ENCODE measurements around the gene PDZK1.

PDZK1 gene

GRCh38 chr1:145705622-145706021 lies 1.5 kb downstream of the PDZK1 start:
- Histone ChIP-seq H3K36me3 (ENCODE audit: insufficient read depth, insufficient read length, low read length) (no peaks in the 10 kb centered on the region), H3K4me3 (ENCODE audit: insufficient read length, low read depth) (no peak overlapping the region), H3K9ac (ENCODE audit: insufficient read length, low read depth) (no peak overlapping the region), H3K4me1 (ENCODE audit: insufficient read depth, insufficient read length) (peaks cover 10% of the 10 kb centered on the region), H3K9me3 (ENCODE audit: insufficient read depth, low read length) (no peaks in the 10 kb centered on the region), H3K27me3 (ENCODE audit: insufficient read depth, insufficient read length) (no peaks in the 10 kb centered on the region)
- TF ChIP-seq YY1 (IDR thresholded peaks at IDR 0.05; ENCODE audit: insufficient read depth, insufficient read length) (no peak), SUZ12 (IDR thresholded peaks at IDR 0.05; ENCODE audit: extremely low read depth, insufficient read depth, insufficient read length) (no peak), ZNF274 (IDR thresholded peaks at IDR 0.05; ENCODE audit: low read depth, low read length) (no peak)
- DNase-seq (ENCODE audit: low read depth, low spot score), result no peak

GRCh38 chr1:145702826-145703225 lies 4.3 kb downstream of the PDZK1 start:
- Histone ChIP-seq H3K27me3 (ENCODE audit: insufficient read depth, insufficient read length) (peaks cover 4% of the 10 kb centered on the region), H3K4me3 (ENCODE audit: insufficient read length, low read depth) (no peak overlapping the region), H3K36me3 (ENCODE audit: insufficient read depth, insufficient read length, low read length) (no peaks in the 10 kb centered on the region), H3K9ac (ENCODE audit: insufficient read length, low read depth) (no peak overlapping the region), H3K4me1 (ENCODE audit: insufficient read depth, insufficient read length) (peaks cover 7% of the 10 kb centered on the region), H3K9me3 (ENCODE audit: insufficient read depth, low read length) (no peaks in the 10 kb centered on the region)
- no peak for TF ChIP-seq YY1 (IDR thresholded peaks at IDR 0.05; ENCODE audit: insufficient read depth, insufficient read length)
- TF ChIP-seq SUZ12 (IDR thresholded peaks at IDR 0.05; ENCODE audit: extremely low read depth, insufficient read depth, insufficient read length), result no peak
- no peak for TF ChIP-seq ZNF274 (IDR thresholded peaks at IDR 0.05; ENCODE audit: low read depth, low read length)
- DNase-seq (ENCODE audit: low read depth, low spot score), result no peak

GRCh38 chr1:145702052-145702451 lies 5.1 kb downstream of the PDZK1 start:
- peaks cover under 1% of the 10 kb centered on the region for H3K4me1 ChIP-seq (ENCODE audit: insufficient read depth, insufficient read length)
- H3K36me3 ChIP-seq (ENCODE audit: insufficient read depth, insufficient read length, low read length), result no peaks in the 10 kb centered on the region
- no peak for TF ChIP-seq SUZ12 (IDR thresholded peaks at IDR 0.05; ENCODE audit: extremely low read depth, insufficient read depth, insufficient read length)
- TF ChIP-seq ZNF274 (IDR thresholded peaks at IDR 0.05; ENCODE audit: low read depth, low read length), result no peak
- TF ChIP-seq YY1 (IDR thresholded peaks at IDR 0.05; ENCODE audit: insufficient read depth, insufficient read length), result no peak
- no peak for DNase-seq (ENCODE audit: low read depth, low spot score)
- no peak overlapping the region for H3K9ac ChIP-seq (ENCODE audit: insufficient read length, low read depth)
- H3K4me3 ChIP-seq (ENCODE audit: insufficient read length, low read depth), result no peak overlapping the region
- H3K9me3 ChIP-seq (ENCODE audit: insufficient read depth, low read length), result no peaks in the 10 kb centered on the region
- peaks cover 4% of the 10 kb centered on the region for H3K27me3 ChIP-seq (ENCODE audit: insufficient read depth, insufficient read length)

- no peak for TF ChIP-seq YY1 (IDR thresholded peaks at IDR 0.05; ENCODE audit: insufficient read depth, insufficient read length)
- no peak for TF ChIP-seq ZNF274 (IDR thresholded peaks at IDR 0.05; ENCODE audit: low read depth, low read length)
- no peak for TF ChIP-seq SUZ12 (IDR thresholded peaks at IDR 0.05; ENCODE audit: extremely low read depth, insufficient read depth, insufficient read length)
- Histone ChIP-seq H3K4me3 (ENCODE audit: insufficient read length, low read depth) (no peak overlapping the region), H3K27me3 (ENCODE audit: insufficient read depth, insufficient read length) (peaks cover 4% of the 10 kb centered on the region), H3K9ac (ENCODE audit: insufficient read length, low read depth) (no peak overlapping the region), H3K4me1 (ENCODE audit: insufficient read depth, insufficient read length) (no peaks in the 10 kb centered on the region), H3K36me3 (ENCODE audit: insufficient read depth, insufficient read length, low read length) (no peaks in the 10 kb centered on the region), H3K9me3 (ENCODE audit: insufficient read depth, low read length) (no peaks in the 10 kb centered on the region)
- DNase-seq (ENCODE audit: low read depth, low spot score), result no peak
Observed at GRCh38 chr1:145701306-145701862, 5.8 kb downstream of the PDZK1 start.

GRCh38 chr1:145696630-145696960 lies 10.6 kb downstream of the PDZK1 start:
- H3K9me3 ChIP-seq (ENCODE audit: insufficient read depth, low read length), result no peaks in the 10 kb centered on the region
- no peaks in the 10 kb centered on the region for H3K4me1 ChIP-seq (ENCODE audit: insufficient read depth, insufficient read length)
- TF ChIP-seq YY1 (IDR thresholded peaks at IDR 0.05; ENCODE audit: insufficient read depth, insufficient read length) (no peak), SUZ12 (IDR thresholded peaks at IDR 0.05; ENCODE audit: extremely low read depth, insufficient read depth, insufficient read length) (no peak), ZNF274 (IDR thresholded peaks at IDR 0.05; ENCODE audit: low read depth, low read length) (no peak)
- peaks cover 7% of the 10 kb centered on the region for H3K27me3 ChIP-seq (ENCODE audit: insufficient read depth, insufficient read length)
- H3K9ac ChIP-seq (ENCODE audit: insufficient read length, low read depth), result no peak overlapping the region
- H3K4me3 ChIP-seq (ENCODE audit: insufficient read length, low read depth), result no peak overlapping the region
- no peaks in the 10 kb centered on the region for H3K36me3 ChIP-seq (ENCODE audit: insufficient read depth, insufficient read length, low read length)
- DNase-seq (ENCODE audit: low read depth, low spot score), result no peak

GRCh38 chr1:145695821-145696629 lies 11.1 kb downstream of the PDZK1 start:
- Histone ChIP-seq H3K4me3 (ENCODE audit: insufficient read length, low read depth) (no peak overlapping the region), H3K9ac (ENCODE audit: insufficient read length, low read depth) (no peak overlapping the region), H3K9me3 (ENCODE audit: insufficient read depth, low read length) (no peaks in the 10 kb centered on the region), H3K27me3 (ENCODE audit: insufficient read depth, insufficient read length) (peaks cover 7% of the 10 kb centered on the region), H3K4me1 (ENCODE audit: insufficient read depth, insufficient read length) (no peaks in the 10 kb centered on the region), H3K36me3 (ENCODE audit: insufficient read depth, insufficient read length, low read length) (no peaks in the 10 kb centered on the region)
- no peak for DNase-seq (ENCODE audit: low read depth, low spot score)
- TF ChIP-seq ZNF274 (IDR thresholded peaks at IDR 0.05; ENCODE audit: low read depth, low read length) (no peak), SUZ12 (IDR thresholded peaks at IDR 0.05; ENCODE audit: extremely low read depth, insufficient read depth, insufficient read length) (no peak), YY1 (IDR thresholded peaks at IDR 0.05; ENCODE audit: insufficient read depth, insufficient read length) (no peak)

GRCh38 chr1:145692785-145693443 lies 14.3 kb downstream of the PDZK1 start:
- no peaks in the 10 kb centered on the region for H3K36me3 ChIP-seq (ENCODE audit: insufficient read depth, insufficient read length, low read length)
- DNase-seq (ENCODE audit: low read depth, low spot score), result no peak
- no peaks in the 10 kb centered on the region for H3K4me1 ChIP-seq (ENCODE audit: insufficient read depth, insufficient read length)
- peaks cover 4% of the 10 kb centered on the region for H3K27me3 ChIP-seq (ENCODE audit: insufficient read depth, insufficient read length)
- TF ChIP-seq ZNF274 (IDR thresholded peaks at IDR 0.05; ENCODE audit: low read depth, low read length) (no peak), SUZ12 (IDR thresholded peaks at IDR 0.05; ENCODE audit: extremely low read depth, insufficient read depth, insufficient read length) (no peak), YY1 (IDR thresholded peaks at IDR 0.05; ENCODE audit: insufficient read depth, insufficient read length) (no peak)
- H3K9ac ChIP-seq (ENCODE audit: insufficient read length, low read depth), result no peak overlapping the region
- no peak overlapping the region for H3K4me3 ChIP-seq (ENCODE audit: insufficient read length, low read depth)
- no peaks in the 10 kb centered on the region for H3K9me3 ChIP-seq (ENCODE audit: insufficient read depth, low read length)
